ENCODE measurements around the gene DONSON. TPM values are rescaled to one million over a fixed set of nuclear protein-coding genes. Genes with fewer than 3 reads are reported as not detected.

The DONSON gene
- total and polyA plus RNA-seq, 11 donors, result 4.0 to 18.6 (median 5.8) TPM

DNA sequence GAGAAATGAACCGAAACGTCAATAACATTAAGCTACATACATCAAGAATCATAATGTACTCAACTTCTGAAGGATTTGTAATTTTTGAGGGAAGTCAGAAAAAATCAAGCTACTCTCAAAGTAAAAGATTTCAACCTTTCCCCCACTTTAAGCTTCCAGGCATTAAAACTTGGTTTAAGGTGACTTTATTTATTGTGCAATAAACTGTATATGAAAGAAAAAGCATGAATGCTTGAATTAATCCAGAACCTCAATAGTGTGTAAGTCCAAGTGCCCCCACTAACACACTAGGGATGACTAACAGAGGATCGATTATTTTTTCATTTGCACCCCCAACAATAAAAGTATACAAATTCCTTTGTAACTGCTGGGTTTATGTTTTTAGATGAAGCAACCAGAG is 57.5 kb downstream of the DONSON start:
- H3K27me3 ChIP-seq, result no peaks in the 10 kb centered on the region
- peaks cover 0 to 100% (median 93%) of the 10 kb centered on the region in 9 donors for H3K36me3 ChIP-seq
- no peak overlapping the region for H3K27ac ChIP-seq
- intact Hi-C loops (cut with DNase I), result no loop called here
- no peak for TF ChIP-seq POLR2A (IDR thresholded peaks at IDR 0.05)
- TF ChIP-seq, protein P1, sequence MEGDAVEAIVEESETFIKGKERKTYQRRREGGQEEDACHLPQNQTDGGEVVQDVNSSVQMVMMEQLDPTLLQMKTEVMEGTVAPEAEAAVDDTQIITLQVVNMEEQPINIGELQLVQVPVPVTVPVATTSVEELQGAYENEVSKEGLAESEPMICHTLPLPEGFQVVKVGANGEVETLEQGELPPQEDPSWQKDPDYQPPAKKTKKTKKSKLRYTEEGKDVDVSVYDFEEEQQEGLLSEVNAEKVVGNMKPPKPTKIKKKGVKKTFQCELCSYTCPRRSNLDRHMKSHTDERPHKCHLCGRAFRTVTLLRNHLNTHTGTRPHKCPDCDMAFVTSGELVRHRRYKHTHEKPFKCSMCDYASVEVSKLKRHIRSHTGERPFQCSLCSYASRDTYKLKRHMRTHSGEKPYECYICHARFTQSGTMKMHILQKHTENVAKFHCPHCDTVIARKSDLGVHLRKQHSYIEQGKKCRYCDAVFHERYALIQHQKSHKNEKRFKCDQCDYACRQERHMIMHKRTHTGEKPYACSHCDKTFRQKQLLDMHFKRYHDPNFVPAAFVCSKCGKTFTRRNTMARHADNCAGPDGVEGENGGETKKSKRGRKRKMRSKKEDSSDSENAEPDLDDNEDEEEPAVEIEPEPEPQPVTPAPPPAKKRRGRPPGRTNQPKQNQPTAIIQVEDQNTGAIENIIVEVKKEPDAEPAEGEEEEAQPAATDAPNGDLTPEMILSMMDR (IDR thresholded peaks at IDR 0.05), result no peak
- no peak for DNase-seq
- 92 to 95% (median 92%) methylated on average over 3 of the region's 3 CpGs for WGBS, 4 donors
- no peak overlapping the region for H3K4me3 ChIP-seq
- H3K9me3 ChIP-seq, result no peaks in the 10 kb centered on the region
- ATAC-seq, result no peak
- H3K4me1 ChIP-seq, result no peaks in the 10 kb centered on the region

Other genes with a start within 250 kb of the DONSON start
- gene IFNGR2, start 185.3 kb downstream of the DONSON start, total RNA-seq, result 10 to 100 TPM; 25.1 to 83.3 (median 35.7) TPM
- 10 to 100 TPM; 25.1 to 27.3 TPM for gene IFNGR2, start 185.3 kb downstream of the DONSON start, polyA plus RNA-seq
- gene TMEM50B, start 108.7 kb downstream of the DONSON start, total RNA-seq, result 10 to 100 TPM; 23.5 to 44.2 (median 31.2) TPM
- gene TMEM50B, start 108.7 kb downstream of the DONSON start, polyA plus RNA-seq, result 10 to 100 TPM; 26.5 to 47.4 TPM
- gene DNAJC28, start 97.0 kb downstream of the DONSON start, total RNA-seq, result 10 to 100 TPM in 1 of 9 donors, 1 to 10 TPM in 8; 2.5 to 10.3 (median 6.6) TPM
- gene DNAJC28, start 97.0 kb downstream of the DONSON start, polyA plus RNA-seq, result 1 to 10 TPM; 3.1 to 5.8 TPM
- 10 to 100 TPM; 35.7 to 53.1 (median 40.7) TPM for gene GART, start 46.6 kb downstream of the DONSON start, total RNA-seq
- gene GART, start 46.6 kb downstream of the DONSON start, polyA plus RNA-seq, result 10 to 100 TPM in 1 of 2 donors, 1 to 10 TPM in 1; 9.0 to 48.6 TPM
- gene SON, start 45.6 kb downstream of the DONSON start, total RNA-seq, result 100 to 1,000 TPM in 8 of 9 donors, 10 to 100 TPM in 1; 90.7 to 201 (median 134) TPM
- gene SON, start 45.6 kb downstream of the DONSON start, polyA plus RNA-seq, result 10 to 100 TPM; 78.0 to 99.6 TPM
- gene CRYZL1, start 53.1 kb upstream of the DONSON start, total RNA-seq, result 10 to 100 TPM; 15.2 to 33.8 (median 25.3) TPM
- gene CRYZL1, start 53.1 kb upstream of the DONSON start, polyA plus RNA-seq, result 10 to 100 TPM; 17.0 to 17.7 TPM
- gene ITSN1, start 53.8 kb upstream of the DONSON start, total RNA-seq, result 10 to 100 TPM; 22.8 to 51.5 (median 42.3) TPM
- gene ITSN1, start 53.8 kb upstream of the DONSON start, polyA plus RNA-seq, result 10 to 100 TPM; 17.2 to 25.9 TPM

Data from heart left ventricle (tissue), 16 donors.